WTC11 (cell line): ENCODE data around the gene IFRD2. TPM values are rescaled to one million over a fixed set of nuclear protein-coding genes. Genes with fewer than 3 reads are reported as not detected.
A peak's percentile ranks its signal among the peaks of the same experiment; 100 is the strongest.

Experiments
- ATAC-seq: fragments of 200-7000 bp; cut with Tn5 transposase; 2 replicates; pipeline ENCODE4 v1.10.0; 2021; ENCODE audit warnings: mild to moderate bottlenecking, moderate library complexity
- CTCF ChIA-PET: fragments of 300-600 bp; sonication (Branson Sonifier 250); formaldehyde crosslinking; loops from one replicate; lab custom pipeline; 2021; ENCODE audit warnings: antibody characterized with exemption; lab: Charles Lee
- POLR2A ChIA-PET: fragments of 350-600 bp; sonication (Branson Sonifier 250); formaldehyde crosslinking; loops from one replicate; lab custom pipeline; 2021; ENCODE audit warnings: antibody characterized with exemption; lab: Charles Lee
- DNase-seq: peaks from one replicate; pipeline ENCODE4 v3.0.0; 2021; ENCODE audit warnings: low spot score
- H3K27ac Mint-ChIP-seq: 2 replicates; pipeline ENCODE4 v1.8.0; 2021; ENCODE audit warnings: mixed read lengths
- H3K27me3 Mint-ChIP-seq: 2 replicates; pipeline ENCODE4 v1.8.0; 2021; ENCODE audit warnings: low read depth, mild to moderate bottlenecking, moderate library complexity, mixed read lengths
- H3K36me3 Mint-ChIP-seq: 2 replicates; pipeline ENCODE4 v1.8.0; 2021; ENCODE audit warnings: mixed read lengths
- H3K4me1 Mint-ChIP-seq: 2 replicates; pipeline ENCODE4 v1.8.0; 2022; ENCODE audit warnings: mixed read lengths
- H3K4me3 Mint-ChIP-seq: 2 replicates; pipeline ENCODE4 v1.8.0; 2021; ENCODE audit warnings: mild to moderate bottlenecking, moderate library complexity, mixed read lengths
- H3K9me3 Mint-ChIP-seq: 2 replicates; pipeline ENCODE4 v1.8.0; 2021; ENCODE audit warnings: mixed read lengths
- ELF4 ChIP-seq: sonication (generic); formaldehyde crosslinking; IDR thresholded peaks from 2 replicates; pipeline ENCODE4 v1.8.1; 2022; ENCODE audit warnings: low read depth, mild to moderate bottlenecking, moderate library complexity, missing genetic modification reagents
- FOXK1 ChIP-seq: sonication (generic); formaldehyde crosslinking; IDR thresholded peaks from 2 replicates; pipeline ENCODE4 v1.8.0; 2022; ENCODE audit warnings: mild to moderate bottlenecking, moderate library complexity, missing genetic modification reagents
- GABPB1 ChIP-seq: sonication (generic); formaldehyde crosslinking; IDR thresholded peaks from 2 replicates; pipeline ENCODE4 v1.8.1; 2023; ENCODE audit warnings: mild to moderate bottlenecking, missing genetic modification reagents
- GTF2I ChIP-seq: fragments of 250-450 bp; sonication (Bioruptor Pico); conservative IDR thresholded peaks from 2 replicates; pipeline ENCODE4 v1.4.0; 2021; ENCODE audit warnings: mild to moderate bottlenecking
- IRF1 ChIP-seq: sonication (generic); formaldehyde crosslinking; IDR thresholded peaks from 2 replicates; pipeline ENCODE4 v1.8.0; 2023; ENCODE audit warnings: missing genetic modification reagents
- KAT7 ChIP-seq: sonication (generic); formaldehyde crosslinking; IDR thresholded peaks from 2 replicates; pipeline ENCODE4 v1.8.1; 2023; ENCODE audit warnings: missing genetic modification reagents, mild to moderate bottlenecking, borderline replicate concordance
- MXD4 ChIP-seq: fragments of 250-450 bp; sonication (Bioruptor Pico); IDR thresholded peaks from 2 replicates; pipeline ENCODE4 v1.8.0; 2021; ENCODE audit warnings: mild to moderate bottlenecking, moderate library complexity, borderline replicate concordance
- NFATC4 ChIP-seq: fragments of 250-450 bp; sonication (Bioruptor Pico); IDR thresholded peaks from 2 replicates; pipeline ENCODE4 v1.9.0; 2021; ENCODE audit warnings: mild to moderate bottlenecking
- NFYB ChIP-seq: sonication (generic); formaldehyde crosslinking; conservative IDR thresholded peaks from 2 replicates; pipeline ENCODE4 v1.8.0; 2022; ENCODE audit warnings: low read depth, missing genetic modification reagents
- OVOL2 ChIP-seq: fragments of 250-450 bp; sonication (Bioruptor Pico); IDR thresholded peaks from 2 replicates; pipeline ENCODE4 v1.9.0; 2021; ENCODE audit warnings: mild to moderate bottlenecking, borderline replicate concordance
- RELA ChIP-seq: sonication (generic); formaldehyde crosslinking; IDR thresholded peaks from 2 replicates; pipeline ENCODE4 v1.8.1; 2022; ENCODE audit warnings: missing genetic modification reagents, mild to moderate bottlenecking, borderline replicate concordance
- RORB ChIP-seq: fragments of 250-450 bp; sonication (Bioruptor Pico); IDR thresholded peaks from 2 replicates; pipeline ENCODE4 v1.9.0; 2021; ENCODE audit warnings: mild to moderate bottlenecking
- SMAD4 ChIP-seq: sonication (generic); formaldehyde crosslinking; IDR thresholded peaks from 2 replicates; pipeline ENCODE4 v1.8.0; 2022; ENCODE audit warnings: mild to moderate bottlenecking, missing genetic modification reagents
- ZNF138 ChIP-seq: sonication (generic); formaldehyde crosslinking; conservative IDR thresholded peaks from 2 replicates; pipeline ENCODE4 v1.8.1; 2022; ENCODE audit warnings: mild to moderate bottlenecking, moderate library complexity, missing genetic modification reagents
- ZNF423 ChIP-seq: fragments of 250-450 bp; sonication (Bioruptor Pico); IDR thresholded peaks from 2 replicates; pipeline ENCODE4 v2.1.2; 2022; ENCODE audit warnings: mild to moderate bottlenecking, moderate library complexity
- ZNF512 ChIP-seq: sonication (generic); formaldehyde crosslinking; IDR thresholded peaks from 2 replicates; pipeline ENCODE4 v1.8.1; 2022; ENCODE audit warnings: missing genetic modification reagents, borderline replicate concordance
- total RNA-seq: library from RNA; stranded (reverse); gene quantifications from 3 replicates; pipeline ENCODE4 v1.2.3, GENCODE V29; 2021
- TF ChIP-seq, protein P1 (sequence below): sonication (generic); formaldehyde crosslinking; IDR thresholded peaks from 2 replicates; pipeline ENCODE4 v1.8.0; 2022; ENCODE audit warnings: mild to moderate bottlenecking, missing genetic modification reagents
- TF ChIP-seq, protein P2 (sequence below): sonication (generic); formaldehyde crosslinking; IDR thresholded peaks from 2 replicates; pipeline ENCODE4 v1.8.1; 2022; ENCODE audit warnings: mild to moderate bottlenecking, moderate library complexity, missing genetic modification reagents
- TF ChIP-seq, protein P3 (sequence below): fragments of 250-450 bp; sonication (Bioruptor Pico); IDR thresholded peaks from 2 replicates; pipeline ENCODE4 v1.8.0; 2021; ENCODE audit warnings: mild to moderate bottlenecking

Gene IFRD2
- total RNA-seq, 1 experiment from 2014 or later: 92.0 TPM

DNA sequence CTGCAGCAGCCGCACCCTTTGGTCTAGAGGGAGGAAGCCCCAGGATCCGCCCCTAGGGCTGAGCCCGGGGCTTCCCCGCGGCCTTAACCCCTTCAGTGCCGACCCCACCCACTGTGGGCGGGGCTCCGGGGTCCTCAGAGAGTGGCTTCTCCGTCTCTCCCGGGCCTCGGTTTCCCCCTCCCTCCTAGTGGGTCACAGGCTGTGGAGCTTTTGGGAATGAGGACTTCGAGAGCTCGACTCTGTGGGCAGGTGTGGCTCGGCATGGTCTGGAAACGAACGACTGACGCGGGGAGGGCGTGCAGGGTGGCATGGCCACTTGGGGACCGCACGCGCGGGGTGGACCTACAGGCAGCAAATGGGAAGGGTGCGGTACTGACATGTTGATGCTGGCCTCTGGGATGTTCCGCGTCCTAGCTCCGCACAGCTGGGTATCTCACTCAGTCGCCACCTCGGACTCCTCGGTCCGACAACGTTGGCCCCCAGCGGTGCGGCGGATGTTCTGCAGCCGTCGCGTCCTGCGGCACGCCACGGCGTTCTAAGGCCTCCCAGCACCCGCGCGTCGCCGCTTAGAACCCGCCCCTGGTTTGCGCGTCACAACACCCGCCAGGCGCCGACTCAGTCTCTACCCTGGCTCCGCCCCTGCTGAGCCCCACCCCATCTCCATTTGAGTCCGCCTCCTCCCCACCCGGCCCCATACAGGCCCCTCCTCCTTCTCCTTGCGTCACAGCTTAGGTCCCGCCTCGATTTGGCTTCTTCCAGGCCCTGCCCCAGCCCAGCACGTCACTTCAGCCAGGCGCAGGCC lies 6.8 kb upstream of the IFRD2 start, which contains the start of the genes HYAL3 and NAA80 (continued):
- TF ChIP-seq, protein P1, sequence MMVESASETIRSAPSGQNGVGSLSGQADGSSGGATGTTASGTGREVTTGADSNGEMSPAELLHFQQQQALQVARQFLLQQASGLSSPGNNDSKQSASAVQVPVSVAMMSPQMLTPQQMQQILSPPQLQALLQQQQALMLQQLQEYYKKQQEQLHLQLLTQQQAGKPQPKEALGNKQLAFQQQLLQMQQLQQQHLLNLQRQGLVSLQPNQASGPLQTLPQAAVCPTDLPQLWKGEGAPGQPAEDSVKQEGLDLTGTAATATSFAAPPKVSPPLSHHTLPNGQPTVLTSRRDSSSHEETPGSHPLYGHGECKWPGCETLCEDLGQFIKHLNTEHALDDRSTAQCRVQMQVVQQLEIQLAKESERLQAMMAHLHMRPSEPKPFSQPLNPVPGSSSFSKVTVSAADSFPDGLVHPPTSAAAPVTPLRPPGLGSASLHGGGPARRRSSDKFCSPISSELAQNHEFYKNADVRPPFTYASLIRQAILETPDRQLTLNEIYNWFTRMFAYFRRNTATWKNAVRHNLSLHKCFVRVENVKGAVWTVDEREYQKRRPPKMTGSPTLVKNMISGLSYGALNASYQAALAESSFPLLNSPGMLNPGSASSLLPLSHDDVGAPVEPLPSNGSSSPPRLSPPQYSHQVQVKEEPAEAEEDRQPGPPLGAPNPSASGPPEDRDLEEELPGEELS (CRISPR knock-in tag): 0 out of 2 replicates have a peak, but pooled peaks have one; percentile 62
- TF ChIP-seq FOXK1 (CRISPR knock-in tag) (peak; percentile 81), ZNF423 (CRISPR knock-in tag) (peak; percentile 58), KAT7 (no peak), IRF1 (CRISPR knock-in tag) (no peak), GABPB1 (CRISPR knock-in tag) (0 out of 2 replicates have a peak, but pooled peaks have one; percentile 35), ZNF512 (CRISPR knock-in tag) (no peak), RORB (CRISPR knock-in tag) (no peak)
- TF ChIP-seq, protein P2, sequence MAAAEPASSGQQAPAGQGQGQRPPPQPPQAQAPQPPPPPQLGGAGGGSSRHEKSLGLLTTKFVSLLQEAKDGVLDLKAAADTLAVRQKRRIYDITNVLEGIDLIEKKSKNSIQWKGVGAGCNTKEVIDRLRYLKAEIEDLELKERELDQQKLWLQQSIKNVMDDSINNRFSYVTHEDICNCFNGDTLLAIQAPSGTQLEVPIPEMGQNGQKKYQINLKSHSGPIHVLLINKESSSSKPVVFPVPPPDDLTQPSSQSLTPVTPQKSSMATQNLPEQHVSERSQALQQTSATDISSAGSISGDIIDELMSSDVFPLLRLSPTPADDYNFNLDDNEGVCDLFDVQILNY: 0 out of 2 replicates have a peak, but pooled peaks have one; percentile 20

DNA sequence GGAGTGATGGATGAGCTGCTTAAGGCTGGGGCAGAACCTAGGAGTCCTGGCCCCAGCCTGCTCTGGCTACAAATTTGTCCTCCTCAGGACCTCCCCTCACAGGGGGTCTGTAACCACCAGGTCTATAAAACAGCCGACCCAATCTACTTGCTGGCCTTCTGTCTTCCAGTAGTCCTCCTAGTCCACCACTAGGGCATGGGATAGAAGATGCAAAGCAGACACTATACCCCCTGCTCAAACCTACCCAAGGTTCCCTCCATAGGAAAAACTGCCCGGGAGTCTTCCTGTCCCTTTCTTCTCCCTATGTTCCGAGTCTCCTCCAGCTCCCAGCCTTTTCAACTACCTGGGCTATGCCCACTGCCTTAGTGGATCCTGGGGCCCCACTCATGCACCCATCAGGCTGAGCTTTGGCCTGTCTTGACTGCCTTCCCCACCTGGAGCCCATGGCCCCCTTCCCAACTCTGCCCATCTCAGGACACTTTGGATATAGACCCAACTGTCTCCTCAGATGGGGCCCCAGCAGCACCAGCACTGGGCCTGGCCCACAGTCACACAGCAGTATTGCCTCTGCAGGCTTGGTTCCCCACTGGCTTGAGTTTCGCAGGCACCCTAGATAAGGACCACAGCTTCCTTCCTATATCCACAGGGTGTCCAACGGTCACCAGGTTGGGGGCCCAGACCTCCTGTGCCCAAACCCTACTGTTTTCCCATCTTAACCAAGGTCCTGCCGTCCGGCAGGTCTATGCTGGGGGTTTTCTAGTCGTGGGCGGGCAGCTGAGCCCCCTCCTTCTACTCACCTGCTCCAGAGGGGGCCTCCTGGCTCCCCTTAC lies 5.9 kb upstream of the IFRD2 start:
- Mint-ChIP-seq H3K9me3 (no peaks in the 10 kb centered on the region), H3K27ac (no peak overlapping the region), H3K4me3 (peak overlapping the region; percentile 97), H3K36me3 (no peaks in the 10 kb centered on the region), H3K4me1 (peaks cover 19% of the 10 kb centered on the region), H3K27me3 (no peaks in the 10 kb centered on the region; the same call in 1 of the 2 replicates)
- DNase-seq (no peak), ATAC-seq (no peak)
- CTCF ChIA-PET: interaction anchor here (0.8 to 5.9 kb wide), 5 partner anchors 24 to 104 kb away, joined by 3 to 95 read pairs (median 7); partner anchors contain the start of gene HYAL2
- POLR2A ChIA-PET: interaction anchor here (0.6 kb wide), 1 partner anchor 264 kb away, joined by 3 read pairs; no protein-coding TSS in a partner anchor
- TF ChIP-seq NFYB (CRISPR knock-in tag) (no peak), SMAD4 (no peak), GTF2I (CRISPR knock-in tag) (no peak), RELA (no peak)

- no peaks in the 10 kb centered on the region for H3K9me3 Mint-ChIP-seq
- ATAC-seq (no peak), DNase-seq (no peak)
- H3K4me3 Mint-ChIP-seq: no peak overlapping the region
- no peaks in the 10 kb centered on the region; the same call in 1 of the 2 replicates for H3K27me3 Mint-ChIP-seq
- POLR2A ChIA-PET: no interaction called here
- no peaks in the 10 kb centered on the region for H3K36me3 Mint-ChIP-seq
- no peak overlapping the region for H3K27ac Mint-ChIP-seq
- CTCF ChIA-PET: interaction anchor here (0.7 to 1.3 kb wide), 2 partner anchors 37 to 51 kb away, joined by 3 to 5 read pairs; no protein-coding TSS in a partner anchor
- H3K4me1 Mint-ChIP-seq: peaks cover 18% of the 10 kb centered on the region
- TF ChIP-seq NFYB (CRISPR knock-in tag) (no peak), ZNF512 (CRISPR knock-in tag) (no peak), MXD4 (CRISPR knock-in tag) (no peak), ZNF138 (CRISPR knock-in tag) (no peak), ELF4 (CRISPR knock-in tag) (no peak), KAT7 (no peak), OVOL2 (CRISPR knock-in tag) (no peak), NFATC4 (CRISPR knock-in tag) (no peak)
- TF ChIP-seq, protein P3, sequence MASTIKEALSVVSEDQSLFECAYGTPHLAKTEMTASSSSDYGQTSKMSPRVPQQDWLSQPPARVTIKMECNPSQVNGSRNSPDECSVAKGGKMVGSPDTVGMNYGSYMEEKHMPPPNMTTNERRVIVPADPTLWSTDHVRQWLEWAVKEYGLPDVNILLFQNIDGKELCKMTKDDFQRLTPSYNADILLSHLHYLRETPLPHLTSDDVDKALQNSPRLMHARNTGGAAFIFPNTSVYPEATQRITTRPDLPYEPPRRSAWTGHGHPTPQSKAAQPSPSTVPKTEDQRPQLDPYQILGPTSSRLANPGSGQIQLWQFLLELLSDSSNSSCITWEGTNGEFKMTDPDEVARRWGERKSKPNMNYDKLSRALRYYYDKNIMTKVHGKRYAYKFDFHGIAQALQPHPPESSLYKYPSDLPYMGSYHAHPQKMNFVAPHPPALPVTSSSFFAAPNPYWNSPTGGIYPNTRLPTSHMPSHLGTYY: no peak
- TF ChIP-seq, protein P1 (CRISPR knock-in tag): no peak
Observed at GRCh38 chr3:50297384-50297775, 5.2 kb upstream of the IFRD2 start.
